ENCODE measurements around the gene MAB21L4. TPM values are rescaled to one million over a fixed set of nuclear protein-coding genes. Genes with fewer than 3 reads are reported as not detected.

MAB21L4 gene
- polyA plus RNA-seq, 1 of the 3 experiments (the other 2 are of a cell fraction), result not detected

DNA sequence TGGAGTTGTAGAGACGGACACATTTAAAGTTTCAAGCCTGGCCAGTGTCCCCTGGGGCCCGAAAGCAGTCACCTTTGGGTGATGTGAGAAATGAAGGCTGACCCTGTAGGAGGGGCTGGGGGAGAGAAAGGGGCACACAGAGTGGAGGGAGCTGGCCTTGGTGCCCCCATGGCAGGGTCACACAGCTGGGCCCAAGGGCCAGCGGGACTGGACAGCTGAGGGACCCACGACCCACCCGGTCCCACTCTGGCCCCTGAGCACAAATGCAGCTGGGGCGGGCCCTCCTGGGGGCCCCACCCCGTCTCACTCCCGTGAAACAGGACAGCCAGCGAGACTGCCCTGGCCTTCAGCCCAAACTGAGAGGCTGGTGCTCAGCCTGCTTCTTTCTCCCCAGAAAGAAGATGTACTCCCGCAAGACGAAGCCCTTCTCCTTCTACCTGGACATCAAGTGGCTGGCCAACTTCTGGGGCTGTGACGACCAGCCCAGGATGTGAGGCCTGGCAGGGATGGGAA lies 21.2 kb downstream of the MAB21L4 start:
- Histone ChIP-seq H3K4me3 (ENCODE audit: low read depth in 2 of 2, low read length in 1 of 2) (no peak overlapping the region), H3K9ac (no peak overlapping the region), H3K4me2 (no peak overlapping the region), H3K36me3 (replicated peaks in 1 of 2; ENCODE audit: control insufficient read depth in 1 of 2, insufficient read depth in 2 of 2, low read length in 1 of 2) (no peaks in the 10 kb centered on the region), H3K9me2 (no peaks in the 10 kb centered on the region), H2AFZ (ENCODE audit: low read depth) (no peak overlapping the region), H3K27ac (ENCODE audit: low read depth in 2 of 2, low read length in 1 of 2) (no peak overlapping the region), H3K27me3 (ENCODE audit: insufficient read depth) (no peaks in the 10 kb centered on the region), H3K4me1 (ENCODE audit: control insufficient read depth in 1 of 2, insufficient read depth in 2 of 2, low read depth in 1 of 2, low read length in 1 of 2) (peaks cover 0 to 8% of the 10 kb centered on the region in 2 experiments; a peak in 1 of 4 replicates), H3K79me2 (ENCODE audit: insufficient read depth) (no peaks in the 10 kb centered on the region), H3K9me3 (no peaks in the 10 kb centered on the region), H3F3A (replicated peaks; ENCODE audit: insufficient read depth) (no peaks in the 10 kb centered on the region), H4K20me1 (ENCODE audit: insufficient read depth) (no peaks in the 10 kb centered on the region)
- TF ChIP-seq FOSL2 (IDR thresholded peaks at IDR 0.05; ENCODE audit: borderline replicate concordance, low read depth) (no peak), EP300 (IDR thresholded peaks at IDR 0.05; ENCODE audit: borderline replicate concordance in 1 of 2, low read depth in 1 of 2, low read length in 1 of 2) (no peak), REST (IDR thresholded peaks at IDR 0.05; ENCODE audit: low read depth, low read length) (no peak), GABPA (IDR thresholded peaks at IDR 0.05; ENCODE audit: low read depth) (no peak), JUND (IDR thresholded peaks at IDR 0.05) (no peak), MAX (IDR thresholded peaks at IDR 0.05; ENCODE audit: low read depth) (no peak), NRF1 (IDR thresholded peaks at IDR 0.05; ENCODE audit: low read depth, low read length) (no peak)
- TF ChIP-seq, protein P1, sequence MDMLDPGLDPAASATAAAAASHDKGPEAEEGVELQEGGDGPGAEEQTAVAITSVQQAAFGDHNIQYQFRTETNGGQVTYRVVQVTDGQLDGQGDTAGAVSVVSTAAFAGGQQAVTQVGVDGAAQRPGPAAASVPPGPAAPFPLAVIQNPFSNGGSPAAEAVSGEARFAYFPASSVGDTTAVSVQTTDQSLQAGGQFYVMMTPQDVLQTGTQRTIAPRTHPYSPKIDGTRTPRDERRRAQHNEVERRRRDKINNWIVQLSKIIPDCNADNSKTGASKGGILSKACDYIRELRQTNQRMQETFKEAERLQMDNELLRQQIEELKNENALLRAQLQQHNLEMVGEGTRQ (IDR thresholded peaks at IDR 0.05; ENCODE audit: borderline replicate concordance, low read depth, low read length), result no peak
- TF ChIP-seq, protein P2, sequence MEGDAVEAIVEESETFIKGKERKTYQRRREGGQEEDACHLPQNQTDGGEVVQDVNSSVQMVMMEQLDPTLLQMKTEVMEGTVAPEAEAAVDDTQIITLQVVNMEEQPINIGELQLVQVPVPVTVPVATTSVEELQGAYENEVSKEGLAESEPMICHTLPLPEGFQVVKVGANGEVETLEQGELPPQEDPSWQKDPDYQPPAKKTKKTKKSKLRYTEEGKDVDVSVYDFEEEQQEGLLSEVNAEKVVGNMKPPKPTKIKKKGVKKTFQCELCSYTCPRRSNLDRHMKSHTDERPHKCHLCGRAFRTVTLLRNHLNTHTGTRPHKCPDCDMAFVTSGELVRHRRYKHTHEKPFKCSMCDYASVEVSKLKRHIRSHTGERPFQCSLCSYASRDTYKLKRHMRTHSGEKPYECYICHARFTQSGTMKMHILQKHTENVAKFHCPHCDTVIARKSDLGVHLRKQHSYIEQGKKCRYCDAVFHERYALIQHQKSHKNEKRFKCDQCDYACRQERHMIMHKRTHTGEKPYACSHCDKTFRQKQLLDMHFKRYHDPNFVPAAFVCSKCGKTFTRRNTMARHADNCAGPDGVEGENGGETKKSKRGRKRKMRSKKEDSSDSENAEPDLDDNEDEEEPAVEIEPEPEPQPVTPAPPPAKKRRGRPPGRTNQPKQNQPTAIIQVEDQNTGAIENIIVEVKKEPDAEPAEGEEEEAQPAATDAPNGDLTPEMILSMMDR (IDR thresholded peaks at IDR 0.05), result no peak
- no peak for DNase-seq
- ChIA-PET POLR2A (no interaction called here), CTCF (interaction anchor here (0.7 to 4.6 kb wide), 2 partner anchors 23 to 330 kb away, joined by 3 to 20 read pairs; no protein-coding TSS in a partner anchor)
- WGBS (ENCODE audit: low lambda C conversion rate), result 40% methylated on average over 2 of the region's 12 CpGs
